ENCODE results near the gene SLC25A45. TPM values are rescaled to one million over a fixed set of nuclear protein-coding genes. Genes with fewer than 3 reads are reported as not detected.

Gene SLC25A45
- total and polyA plus RNA-seq, 2 donors (not counting 1 experiment from before 2014, with no cell fraction given): 16.4 to 80.6 TPM

GRCh38 chr11:65427691-65428577 lies 45.5 kb upstream of the SLC25A45 start:
- DNase-seq: peak; percentile 45
- intact Hi-C loops (cut with micrococcal nuclease): loop anchor here (2.0 kb wide), 1 partner anchor 45 kb away; no protein-coding TSS in a partner anchor
- WGBS (ENCODE audit: insufficient coverage): 60% methylated on average over 5 of the region's 11 CpGs

More at GRCh38 chr11:65427691-65428577, 45.5 kb upstream of the SLC25A45 start:
- no peak for TF ChIP-seq EZH2 (IDR thresholded peaks at IDR 0.05; ENCODE audit: borderline replicate concordance, insufficient read depth, low read depth, low read length, poor library complexity, severe bottlenecking)
- TF ChIP-seq CTCF (IDR thresholded peaks at IDR 0.05): no peak
- Mint-ChIP-seq H3K4me1 (peaks cover 80% of the 10 kb centered on the region), H3K27me3 (no peaks in the 10 kb centered on the region), H3K9me3 (ENCODE audit: insufficient read depth) (no peaks in the 10 kb centered on the region), H3K4me3 (peak overlapping the region; percentile 92), H3K27ac (peak overlapping the region; percentile 100)
- no peak for ATAC-seq (ENCODE audit: low read depth)
- Histone ChIP-seq H3K79me2 (ENCODE audit: control insufficient read depth, insufficient read depth, low read length) (peaks cover 86% of the 10 kb centered on the region), H3K9me3 (ENCODE audit: control extremely low read depth in 1 of 3, control insufficient read depth in 2 of 3, insufficient read depth in 1 of 3, low read length in 2 of 3) (no peaks in the 10 kb centered on the region), H2AFZ (ENCODE audit: insufficient read depth, low read depth, low read length, poor library complexity, severe bottlenecking) (no peak overlapping the region), H3K27ac (ENCODE audit: low read length in 2 of 2) (peak overlapping the region; percentile 91 to 97), H3K4me3 (ENCODE audit: control extremely low read depth in 1 of 5, extremely low read depth in 1 of 5, insufficient read depth in 1 of 5, low read depth in 2 of 5, low read length in 4 of 5) (peak overlapping the region in 2 of 5 experiments; percentile 0 to 12), H4K20me1 (ENCODE audit: control insufficient read depth, insufficient read depth, low read length, poor library complexity, severe bottlenecking) (no peaks in the 10 kb centered on the region), H3K4me2 (replicated peaks; ENCODE audit: low read depth, low read length, poor library complexity, severe bottlenecking) (peak overlapping the region; percentile 94), H3K36me3 (replicated peaks in 1 of 2; ENCODE audit: control extremely low read depth in 1 of 2, control insufficient read depth in 1 of 2, extremely low read depth in 1 of 2, insufficient read depth in 2 of 2, low read length in 1 of 2) (peaks cover 0 to 12% of the 10 kb centered on the region in 2 experiments), H3K4me1 (ENCODE audit: control insufficient read depth in 2 of 2, insufficient read depth in 2 of 2, low read length in 2 of 2) (peaks cover 90 to 93% of the 10 kb centered on the region in 2 donors), H3K27me3 (replicated peaks in 1 of 4; ENCODE audit: control extremely low read depth in 1 of 4, control insufficient read depth in 3 of 4, insufficient read depth in 4 of 4, low read length in 3 of 4) (no peaks in the 10 kb centered on the region), H3K9ac (ENCODE audit: low read length) (peak overlapping the region; percentile 14)
- POLR2A ChIA-PET: interaction anchor here (0.6 to 16.5 kb wide), 6 partner anchors 11 to 73 kb away, joined by 3 to 1159 read pairs (median 4); partner anchors contain the start of gene MALAT1
- CTCF ChIA-PET: interaction anchor here (0.6 to 1.0 kb wide), 3 partner anchors 8 to 96 kb away, joined by 3 to 4 read pairs (median 4); no protein-coding TSS in a partner anchor

Data from B cell (primary cell).